GM23248 (cell line): Measurements from ENCODE around the gene FAM120A.

ENCODE experiments used
- EZH2 ChIP-seq: fragments of 200-600 bp; sonication (generic); IDR thresholded peaks from 2 replicates; pipeline ENCODE4 v1.6.1; 2018; ENCODE audit warnings: antibody characterized with exemption, mild to moderate bottlenecking; ENCODE audit not compliant: insufficient read depth, poor library complexity, severe bottlenecking
- EZH2phosphoT487 ChIP-seq: fragments of 200-600 bp; sonication (generic); IDR thresholded peaks from 2 replicates; pipeline ENCODE4 v1.6.1; 2018; ENCODE audit warnings: antibody characterized with exemption, moderate library complexity, mild to moderate bottlenecking, low read depth; ENCODE audit not compliant: insufficient read depth

- no peak for TF ChIP-seq EZH2
- TF ChIP-seq EZH2phosphoT487: no peak
These were observed 65.8 kb downstream of the FAM120A start for GRCh38 chr9:93517331-93517730.
